Measurements from ENCODE around the gene PARD3.

GRCh38 chr10:34088208-34088794, 726.8 kb downstream of the PARD3 start:
- TF ChIP-seq, protein P1, sequence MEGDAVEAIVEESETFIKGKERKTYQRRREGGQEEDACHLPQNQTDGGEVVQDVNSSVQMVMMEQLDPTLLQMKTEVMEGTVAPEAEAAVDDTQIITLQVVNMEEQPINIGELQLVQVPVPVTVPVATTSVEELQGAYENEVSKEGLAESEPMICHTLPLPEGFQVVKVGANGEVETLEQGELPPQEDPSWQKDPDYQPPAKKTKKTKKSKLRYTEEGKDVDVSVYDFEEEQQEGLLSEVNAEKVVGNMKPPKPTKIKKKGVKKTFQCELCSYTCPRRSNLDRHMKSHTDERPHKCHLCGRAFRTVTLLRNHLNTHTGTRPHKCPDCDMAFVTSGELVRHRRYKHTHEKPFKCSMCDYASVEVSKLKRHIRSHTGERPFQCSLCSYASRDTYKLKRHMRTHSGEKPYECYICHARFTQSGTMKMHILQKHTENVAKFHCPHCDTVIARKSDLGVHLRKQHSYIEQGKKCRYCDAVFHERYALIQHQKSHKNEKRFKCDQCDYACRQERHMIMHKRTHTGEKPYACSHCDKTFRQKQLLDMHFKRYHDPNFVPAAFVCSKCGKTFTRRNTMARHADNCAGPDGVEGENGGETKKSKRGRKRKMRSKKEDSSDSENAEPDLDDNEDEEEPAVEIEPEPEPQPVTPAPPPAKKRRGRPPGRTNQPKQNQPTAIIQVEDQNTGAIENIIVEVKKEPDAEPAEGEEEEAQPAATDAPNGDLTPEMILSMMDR (IDR thresholded peaks at IDR 0.05; ENCODE audit: insufficient read depth, low read depth, low read length) = no peak
- no peak for TF ChIP-seq EZH2 (IDR thresholded peaks at IDR 0.05; ENCODE audit: insufficient read depth, low read length)

Measured in astrocyte (in vitro differentiated cells and primary cell).